DND-41 (cell line): ENCODE results near the gene GABBR2.

Experiments used
- ATAC-seq: fragments of 200-7000 bp; cut with Tn5 transposase; 3 replicates; pipeline ENCODE4 v1.9.1; 2021; ENCODE audit warnings: low read depth; ENCODE audit not compliant: insufficient read depth
- DNase-seq: peaks from one replicate; pipeline ENCODE4 v3.0.0-alpha.2; 2020
- H2AFZ ChIP-seq: 2 replicates; pipeline ENCODE4 v1.6.0; 2012; ENCODE audit warnings: low read depth, low read length
- H3K27ac ChIP-seq: 2 replicates; pipeline ENCODE4 v1.5.1; 2012; ENCODE audit warnings: low read length, inconsistent platforms
- H3K27me3 ChIP-seq: fragments of 200-600 bp; sonication (generic); 2 replicates; pipeline ENCODE4 v1.6.0; 2012; ENCODE audit warnings: low read length, mild to moderate bottlenecking, inconsistent platforms; ENCODE audit not compliant: insufficient read depth, poor library complexity
- H3K36me3 ChIP-seq: 2 replicates; pipeline ENCODE4 v1.5.1; 2012; ENCODE audit warnings: low read length, inconsistent platforms; ENCODE audit not compliant: insufficient read depth
- H3K4me1 ChIP-seq: 2 replicates; pipeline ENCODE4 v1.5.1; 2012; ENCODE audit warnings: mild to moderate bottlenecking, low read length; ENCODE audit not compliant: insufficient read depth
- H3K4me2 ChIP-seq: 2 replicates; pipeline ENCODE4 v1.6.0; 2012; ENCODE audit warnings: mild to moderate bottlenecking, moderate library complexity, low read length, inconsistent platforms; ENCODE audit not compliant: insufficient read depth
- H3K4me3 ChIP-seq, 2 experiments: fragments of 200-600 bp in 1 of 2; shearing (Covaris generic) in 1 of 2; 2 replicates each; pipeline ENCODE4 v1.5.1; 2012 to 2016; ENCODE audit warnings: inconsistent platforms in 2 of 2, low read length in 2 of 2, mild to moderate bottlenecking in 2 of 2, low read depth in 1 of 2, moderate library complexity in 1 of 2
- H3K79me2 ChIP-seq: 2 replicates; pipeline ENCODE4 v1.6.0; 2012; ENCODE audit warnings: low read length, inconsistent platforms; ENCODE audit not compliant: insufficient read depth
- H3K9ac ChIP-seq: 2 replicates; pipeline ENCODE4 v1.6.0; 2012; ENCODE audit warnings: low read depth, mild to moderate bottlenecking, inconsistent platforms, low read length, moderate library complexity
- H3K9me3 ChIP-seq: 2 replicates; pipeline ENCODE4 v1.5.1; 2012; ENCODE audit warnings: low read length, moderate library complexity, mild to moderate bottlenecking, inconsistent platforms; ENCODE audit not compliant: insufficient read depth, severe bottlenecking
- H4K20me1 ChIP-seq: 2 replicates; pipeline ENCODE4 v1.6.0; 2012; ENCODE audit warnings: low read length; ENCODE audit not compliant: insufficient read depth
- CTCF ChIP-seq: IDR thresholded peaks from 2 replicates; pipeline ENCODE4 v1.5.1; 2012; ENCODE audit warnings: borderline replicate concordance, low read length, moderate library complexity, mild to moderate bottlenecking; ENCODE audit not compliant: poor library complexity, severe bottlenecking; ENCODE audit errors: extremely low read depth
- EZH2 ChIP-seq: IDR thresholded peaks from 3 replicates; pipeline ENCODE4 v1.6.1; 2012; ENCODE audit warnings: borderline replicate concordance, low read depth, mild to moderate bottlenecking, moderate library complexity, low read length, inconsistent platforms; ENCODE audit not compliant: severe bottlenecking

The GABBR2 gene

DNA sequence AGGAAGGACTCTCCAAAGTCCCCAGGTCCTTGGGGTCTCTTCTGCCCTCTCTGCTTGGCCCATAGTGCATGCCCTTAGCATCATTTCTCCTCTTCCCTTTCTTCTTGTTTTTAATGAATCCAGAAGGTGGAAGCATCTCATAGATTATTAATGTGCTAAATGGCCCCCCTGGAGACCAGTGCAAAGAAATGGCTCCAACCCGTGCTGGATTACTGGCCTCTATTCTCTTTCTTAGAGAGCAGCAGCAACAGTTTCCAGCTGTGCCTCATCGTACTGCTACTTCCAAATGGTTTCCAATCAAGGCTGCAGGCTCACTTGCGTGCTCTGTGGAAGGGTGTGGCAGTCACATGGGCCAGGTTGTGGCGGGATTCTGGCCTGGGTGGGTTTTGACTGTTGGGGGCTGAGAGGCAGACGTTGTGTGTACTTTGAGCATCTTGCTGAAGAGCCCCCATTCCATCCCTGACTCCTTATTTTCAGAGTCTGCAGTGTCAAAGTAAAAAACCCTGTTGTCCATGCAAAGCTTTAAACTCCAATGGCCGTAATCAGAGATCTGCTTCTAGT is 139.7 kb downstream of the GABBR2 start:
- Histone ChIP-seq H3K36me3 (no peaks in the 10 kb centered on the region), H3K4me3 (no peak overlapping the region), H3K9me3 (no peaks in the 10 kb centered on the region), H3K9ac (no peak overlapping the region), H2AFZ (no peak overlapping the region), H3K27me3 (peaks cover 15% of the 10 kb centered on the region), H4K20me1 (no peaks in the 10 kb centered on the region; the same call in 1 of the 2 replicates), H3K27ac (no peak overlapping the region), H3K4me1 (no peaks in the 10 kb centered on the region), H3K79me2 (no peaks in the 10 kb centered on the region), H3K4me2 (no peak overlapping the region)
- no peak for ATAC-seq
- no peak for TF ChIP-seq CTCF
- no peak for DNase-seq

DNA sequence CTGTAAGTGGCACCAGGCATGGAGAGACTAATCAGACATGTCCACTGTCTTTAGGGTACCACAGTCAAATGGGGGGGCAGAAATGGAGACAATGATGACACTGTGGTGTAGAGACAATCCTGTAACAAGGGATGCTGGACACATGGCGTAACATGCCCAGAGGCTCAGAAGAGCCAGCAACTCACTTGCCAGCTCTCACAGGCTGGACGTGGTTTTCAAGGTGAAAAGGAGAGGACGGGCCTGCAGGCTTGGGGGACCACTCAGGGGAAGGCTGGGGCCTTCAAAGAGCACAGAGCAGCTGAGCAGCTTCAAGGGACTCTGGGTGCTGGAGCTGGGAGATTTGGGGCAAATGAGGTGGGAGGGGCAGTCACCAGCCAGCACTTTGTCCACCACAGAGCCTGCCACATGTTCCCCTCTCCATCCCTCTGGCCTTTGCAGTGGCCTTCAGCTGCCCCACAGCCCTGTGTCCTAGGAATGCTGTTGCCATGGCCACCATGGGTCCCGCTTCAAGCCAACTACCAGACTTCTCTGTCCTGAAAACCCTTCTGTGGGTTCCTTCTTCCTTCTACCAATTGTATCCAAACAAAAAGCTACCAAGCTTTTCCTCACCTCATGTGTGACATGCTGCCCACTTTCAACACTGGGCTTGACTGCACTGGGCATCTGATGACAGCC is 140.4 kb downstream of the GABBR2 start:
- Histone ChIP-seq H3K79me2 (no peaks in the 10 kb centered on the region), H3K36me3 (no peaks in the 10 kb centered on the region), H3K27ac (no peak overlapping the region), H2AFZ (no peak overlapping the region), H3K9me3 (no peaks in the 10 kb centered on the region), H4K20me1 (no peaks in the 10 kb centered on the region; the same call in 1 of the 2 replicates), H3K27me3 (peaks cover 15% of the 10 kb centered on the region), H3K4me1 (no peaks in the 10 kb centered on the region), H3K4me3 (no peak overlapping the region), H3K9ac (no peak overlapping the region), H3K4me2 (no peak overlapping the region)
- no peak for DNase-seq
- ATAC-seq, result no peak
- TF ChIP-seq EZH2 (no peak), CTCF (no peak)

- Histone ChIP-seq H3K4me2 (no peak overlapping the region), H3K9me3 (no peaks in the 10 kb centered on the region), H3K9ac (no peak overlapping the region), H3K4me3 (no peak overlapping the region), H4K20me1 (no peaks in the 10 kb centered on the region; the same call in 1 of the 2 replicates), H3K4me1 (no peaks in the 10 kb centered on the region), H3K27ac (no peak overlapping the region), H3K27me3 (peaks cover 15% of the 10 kb centered on the region), H3K36me3 (no peaks in the 10 kb centered on the region), H3K79me2 (no peaks in the 10 kb centered on the region), H2AFZ (no peak overlapping the region)
- no peak for ATAC-seq
- TF ChIP-seq EZH2 (no peak), CTCF (no peak)
- DNase-seq, result no peak
Observed at GRCh38 chr9:98567540-98568233, 141.0 kb downstream of the GABBR2 start.
